HEK293T (cell line): ENCODE results near the gene TAF3.

Experiments
- ARNT ChIP-seq: fragments of 450-650 bp; IDR thresholded peaks from 2 replicates; pipeline ENCODE4 v1.6.1; 2017; ENCODE audit warnings: mild to moderate bottlenecking
- BHLHE40 ChIP-seq: fragments of 450-650 bp; IDR thresholded peaks from 2 replicates; pipeline ENCODE4 v1.6.1; 2016; ENCODE audit warnings: mild to moderate bottlenecking, moderate library complexity, borderline replicate concordance
- ELF4 ChIP-seq: fragments of 450-650 bp; IDR thresholded peaks from 2 replicates; pipeline ENCODE4 v1.6.1; 2017; ENCODE audit warnings: antibody characterized with exemption
- FOXM1 ChIP-seq: fragments of 450-650 bp; IDR thresholded peaks from 2 replicates; pipeline ENCODE4 v1.6.1; 2017; ENCODE audit warnings: mild to moderate bottlenecking, borderline replicate concordance
- HDGF ChIP-seq: fragments of 450-650 bp; IDR thresholded peaks from 2 replicates; pipeline ENCODE4 v1.6.1; 2017; ENCODE audit warnings: antibody characterized with exemption, borderline replicate concordance
- L3MBTL2 ChIP-seq: fragments of 450-650 bp; conservative IDR thresholded peaks from 2 replicates; pipeline ENCODE4 v1.6.1; 2016; ENCODE audit warnings: mild to moderate bottlenecking
- LEF1 ChIP-seq: fragments of 450-650 bp; IDR thresholded peaks from 2 replicates; pipeline ENCODE4 v1.6.1; 2017; ENCODE audit warnings: mild to moderate bottlenecking, borderline replicate concordance
- NFRKB ChIP-seq: fragments of 450-650 bp; IDR thresholded peaks from 2 replicates; pipeline ENCODE4 v1.6.1; 2016; ENCODE audit warnings: mild to moderate bottlenecking, moderate library complexity
- SP1 ChIP-seq: fragments of 450-650 bp; IDR thresholded peaks from 2 replicates; pipeline ENCODE4 v1.6.1; 2017
- SUZ12 ChIP-seq: fragments of 450-650 bp; IDR thresholded peaks from 2 replicates; pipeline ENCODE4 v1.6.1; 2016; ENCODE audit warnings: mild to moderate bottlenecking
- ZNF384 ChIP-seq: fragments of 450-650 bp; IDR thresholded peaks from 2 replicates; pipeline ENCODE4 v1.6.1; 2016
- TF ChIP-seq, protein P1 (sequence below): fragments of 450-650 bp; IDR thresholded peaks from 2 replicates; pipeline ENCODE4 v1.6.1; 2016

DNA sequence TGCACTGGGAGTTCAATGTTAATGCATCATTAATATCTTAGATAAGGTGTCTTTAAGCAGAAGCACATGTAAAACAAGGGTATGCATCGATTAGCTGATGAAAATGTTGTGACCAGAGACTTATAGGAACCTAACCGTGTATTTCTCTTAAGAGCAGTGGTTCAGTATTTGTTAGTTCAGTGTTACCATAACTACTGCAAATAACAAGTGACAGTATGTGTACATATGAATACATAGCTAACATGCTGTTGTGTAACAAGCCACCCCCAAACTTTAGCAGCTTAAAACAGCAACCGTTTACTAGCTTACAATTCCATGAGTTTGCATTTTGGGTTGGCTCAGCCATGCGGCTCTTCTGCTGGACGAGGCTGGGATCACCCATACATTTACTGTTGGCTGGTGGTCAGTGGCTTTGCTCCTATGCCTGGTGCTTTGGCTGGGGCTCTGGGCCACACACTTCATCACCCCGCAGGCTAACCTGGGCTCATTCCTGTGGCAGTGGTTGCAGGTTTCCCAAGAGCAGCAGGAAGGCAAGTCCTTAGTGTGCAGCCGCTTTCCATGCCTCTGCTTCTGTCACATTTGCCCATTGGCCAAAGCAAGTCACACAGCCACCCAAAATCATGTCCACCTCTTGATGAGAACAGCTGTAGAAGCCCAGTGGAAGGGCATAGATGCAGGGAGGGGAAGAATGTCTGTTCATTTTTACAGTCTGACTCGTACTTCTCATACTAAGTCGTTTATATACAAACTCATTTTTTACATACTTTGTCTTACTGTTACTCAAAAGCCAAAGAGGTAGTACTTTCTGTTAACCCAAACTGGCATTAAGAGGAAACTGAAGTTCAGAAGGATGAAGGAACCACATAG is 132.9 kb downstream of the TAF3 start:
- TF ChIP-seq ZNF384: no peak
- TF ChIP-seq, protein P1, sequence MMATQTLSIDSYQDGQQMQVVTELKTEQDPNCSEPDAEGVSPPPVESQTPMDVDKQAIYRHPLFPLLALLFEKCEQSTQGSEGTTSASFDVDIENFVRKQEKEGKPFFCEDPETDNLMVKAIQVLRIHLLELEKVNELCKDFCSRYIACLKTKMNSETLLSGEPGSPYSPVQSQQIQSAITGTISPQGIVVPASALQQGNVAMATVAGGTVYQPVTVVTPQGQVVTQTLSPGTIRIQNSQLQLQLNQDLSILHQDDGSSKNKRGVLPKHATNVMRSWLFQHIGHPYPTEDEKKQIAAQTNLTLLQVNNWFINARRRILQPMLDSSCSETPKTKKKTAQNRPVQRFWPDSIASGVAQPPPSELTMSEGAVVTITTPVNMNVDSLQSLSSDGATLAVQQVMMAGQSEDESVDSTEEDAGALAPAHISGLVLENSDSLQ: no peak
- TF ChIP-seq SP1: no peak
- TF ChIP-seq FOXM1: no peak
- TF ChIP-seq SUZ12: no peak
- TF ChIP-seq L3MBTL2: no peak
- TF ChIP-seq NFRKB: no peak
- TF ChIP-seq BHLHE40: no peak
- TF ChIP-seq ELF4: no peak
- no peak for TF ChIP-seq LEF1
- no peak for TF ChIP-seq ARNT
- TF ChIP-seq HDGF: no peak
